Endothelial cell of umbilical vein (primary cell): ENCODE results near the gene HOXA9. TPM values are rescaled to one million over a fixed set of nuclear protein-coding genes. Genes with fewer than 3 reads are reported as not detected.
A peak's percentile ranks its signal among the peaks of the same experiment; 100 is the strongest.

Experiments used
- BruUV-seq: library from RNA; stranded (reverse); fragments of 400-500 nt; replicated peaks from 2 replicates; lab custom pipeline; 2021; lab: Mats Ljungman, UMichigan
- CTCF ChIA-PET: fragments of 300-600, 350-600 bp; sonication (Branson Sonifier 250); formaldehyde crosslinking; loops from one replicate; lab custom pipeline; 2021; ENCODE audit warnings: antibody characterized with exemption, inconsistent platforms; lab: Charles Lee
- POLR2A ChIA-PET: fragments of 300-600, 350-600 bp; sonication (Branson Sonifier 250); formaldehyde crosslinking; loops from one replicate; lab custom pipeline; 2021; ENCODE audit warnings: antibody characterized with exemption, inconsistent platforms; lab: Charles Lee
- DNase-seq: peaks from one replicate; pipeline ENCODE4 v3.0.0-alpha.2; 2011; ENCODE audit warnings: low read depth, low spot score
- FAIRE-seq: peaks from 2 replicates; lab custom pipeline; 2011; peaks lifted over from hg19 to GRCh38; lab: Jason Lieb, UNC
- H2AFZ ChIP-seq: 2 replicates; pipeline ENCODE4 v1.6.0; 2012; ENCODE audit warnings: low read depth, low read length, control low read depth, inconsistent platforms
- H3K27ac ChIP-seq: 2 replicates; pipeline ENCODE4 v1.5.1; 2011; ENCODE audit warnings: low read depth, mild to moderate bottlenecking, control low read depth, low read length, moderate library complexity; ENCODE audit not compliant: insufficient read depth
- H3K27me3 ChIP-seq, 2 experiments: 2 replicates each; pipeline versions ENCODE4 v1.6.0 to v1.6.1; 2011; ENCODE audit warnings: low read length in 2 of 2, mixed read lengths in 1 of 2; ENCODE audit not compliant: control insufficient read depth in 2 of 2, insufficient read depth in 2 of 2
- H3K36me3 ChIP-seq, 2 experiments: 2 replicates in 1 of 2; 3 replicates in 1 of 2; pipeline ENCODE4 v1.5.1; 2011; ENCODE audit warnings: low read length in 2 of 2, mild to moderate bottlenecking in 1 of 2, moderate library complexity in 1 of 2; ENCODE audit not compliant: control insufficient read depth in 2 of 2, insufficient read depth in 2 of 2; ENCODE audit errors: extremely low read depth in 1 of 2
- H3K4me1 ChIP-seq: 3 replicates; pipeline ENCODE4 v1.5.1; 2011; ENCODE audit warnings: mild to moderate bottlenecking, low read length; ENCODE audit not compliant: control insufficient read depth, insufficient read depth; ENCODE audit errors: extremely low read depth
- H3K4me2 ChIP-seq: 2 replicates; pipeline ENCODE4 v1.6.1; 2011; ENCODE audit warnings: low read length, control low read depth, mixed read lengths; ENCODE audit not compliant: insufficient read depth
- H3K4me3 ChIP-seq, 3 experiments: fragments of 200-600 bp in 1 of 3; sonication (generic), shearing (Covaris generic) in 1 of 3; replicated peaks in 1 of 3; 2 replicates each; pipeline ENCODE4 v1.5.1; 2011 to 2016; ENCODE audit warnings: control low read depth in 3 of 3, low read length in 3 of 3, mild to moderate bottlenecking in 2 of 3, inconsistent platforms in 1 of 3, low read depth in 1 of 3, moderate library complexity in 1 of 3; ENCODE audit not compliant: insufficient read depth in 1 of 3
- H3K79me2 ChIP-seq: 2 replicates; pipeline ENCODE4 v1.6.0; 2012; ENCODE audit warnings: low read length, inconsistent platforms; ENCODE audit not compliant: control insufficient read depth, insufficient read depth
- H3K9ac ChIP-seq: replicated peaks from 2 replicates; pipeline ENCODE3; 2011; ENCODE audit warnings: low read length, control low read depth; ENCODE audit not compliant: insufficient read depth; ENCODE audit errors: extremely low read depth
- H3K9me1 ChIP-seq: replicated peaks from 3 replicates; pipeline ENCODE4 v1.6.0; 2011; ENCODE audit warnings: mild to moderate bottlenecking, low read length; ENCODE audit not compliant: control insufficient read depth, insufficient read depth; ENCODE audit errors: extremely low read depth
- H3K9me3 ChIP-seq: replicated peaks from 2 replicates; pipeline ENCODE4 v1.5.1; 2012; ENCODE audit warnings: low read length, inconsistent platforms; ENCODE audit not compliant: control insufficient read depth, insufficient read depth
- H4K20me1 ChIP-seq: replicated peaks from 2 replicates; pipeline ENCODE3; 2011; ENCODE audit warnings: mild to moderate bottlenecking, low read length; ENCODE audit not compliant: control insufficient read depth, insufficient read depth; ENCODE audit errors: extremely low read depth
- FOS ChIP-seq: IDR thresholded peaks from 2 replicates; pipeline ENCODE4 v1.6.1; 2011; ENCODE audit warnings: mild to moderate bottlenecking, low read length, moderate library complexity, borderline replicate concordance; ENCODE audit not compliant: insufficient read depth
- GATA2 ChIP-seq: IDR thresholded peaks from 2 replicates; pipeline ENCODE4 v1.7.0; 2011; ENCODE audit warnings: low read depth, mild to moderate bottlenecking, moderate library complexity, mixed read lengths, low read length; ENCODE audit not compliant: insufficient read length, insufficient read depth
- JUN ChIP-seq: IDR thresholded peaks from 2 replicates; pipeline ENCODE4 v1.6.1; 2011; ENCODE audit warnings: borderline replicate concordance, low read depth; ENCODE audit not compliant: insufficient read length, insufficient read depth
- POLR2A ChIP-seq: IDR thresholded peaks from 2 replicates; pipeline ENCODE4 v1.6.1; 2012; ENCODE audit warnings: low read depth, mild to moderate bottlenecking, control low read depth, low read length
- POLR2AphosphoS5 ChIP-seq: IDR thresholded peaks from 2 replicates; pipeline ENCODE4 v1.6.1; 2012; ENCODE audit warnings: low read depth, mild to moderate bottlenecking, control low read depth, low read length, moderate library complexity; ENCODE audit not compliant: insufficient read depth
- dilution Hi-C: fragments of 300-500 bp; cut with MboI; formaldehyde crosslinking; loops from one replicate; pipeline ENCODE4 v1.15.0; 2019; ENCODE audit warnings: low sequenced_read_pairs; ENCODE audit not compliant: extremely low pct_ligation_motif_present
- intact Hi-C: fragments of 100-400 bp; cut with micrococcal nuclease; formaldehyde crosslinking; loops from one replicate; pipeline ENCODE4 v1.10.0; 2022
- microRNA counts: library from miRNA; unstranded; fragments of <30 nt; microRNA quantifications from one replicate; lab custom pipeline; 2016
- microRNA-seq: library from miRNA; unstranded; fragments of <30 nt; microRNA quantifications from one replicate; pipeline ENCODE4 v1.2.0, GENCODE V29; 2021; ENCODE audit warnings: borderline number of aligned reads, borderline replicate concordance
- polyA plus RNA-seq, 4 experiments: library from polyadenylated mRNA; depleted of rRNA in 3 of 4; stranded (reverse) in 3 of 4; unstranded in 1 of 4; fragments of >200 nt; gene quantifications; 2 replicates each; pipeline versions ENCODE4 v1.2.1 to v1.2.3, GENCODE V29; 2011 to 2012; ENCODE audit warnings: missing spikeins in 1 of 4
- small RNA-seq: library from RNA; depleted of rRNA; stranded (forward); fragments of <200 nt; gene quantifications from one replicate; pipeline ENCODE3, GENCODE V24; 2012; ENCODE audit warnings: low replicate concordance, low read depth; ENCODE audit not compliant: insufficient read depth, insufficient read length
- total RNA-seq: library from RNA; stranded (reverse); gene quantifications from 2 replicates; pipeline ENCODE4 v1.2.3, GENCODE V29; 2021
- TF ChIP-seq, protein P1 (sequence below), 2 donors: IDR thresholded peaks; 1 replicate in 1 of 2; 2 replicates in 1 of 2; pipeline ENCODE4 v1.5.1; 2011; ENCODE audit warnings: low read length in 2 of 2, mild to moderate bottlenecking in 2 of 2, moderate library complexity in 2 of 2, control low read depth in 1 of 2, inconsistent platforms in 1 of 2, low read depth in 1 of 2; ENCODE audit not compliant: insufficient read depth in 1 of 2; ENCODE audit errors: extremely low read depth in 1 of 2

Gene HOXA9
- total and polyA plus RNA-seq, 2 donors (not counting 3 experiments of a cell fraction or from before 2014, with no cell fraction given), result 47.2 to 61.6 TPM

- peak overlapping the region; percentile 55 to 84 (median 72) for H3K4me3 ChIP-seq
- H3K27me3 ChIP-seq, result no peaks in the 10 kb centered on the region
- H3K36me3 ChIP-seq, result peaks cover 0 to 5% of the 10 kb centered on the region in 2 experiments
- H3K9me1 ChIP-seq, result no peaks in the 10 kb centered on the region
- TF ChIP-seq FOS (peak; percentile 39), POLR2AphosphoS5 (peak; percentile 93), POLR2A (peak; percentile 85), JUN (no peak), GATA2 (peak; percentile 70)
- TF ChIP-seq, protein P1, sequence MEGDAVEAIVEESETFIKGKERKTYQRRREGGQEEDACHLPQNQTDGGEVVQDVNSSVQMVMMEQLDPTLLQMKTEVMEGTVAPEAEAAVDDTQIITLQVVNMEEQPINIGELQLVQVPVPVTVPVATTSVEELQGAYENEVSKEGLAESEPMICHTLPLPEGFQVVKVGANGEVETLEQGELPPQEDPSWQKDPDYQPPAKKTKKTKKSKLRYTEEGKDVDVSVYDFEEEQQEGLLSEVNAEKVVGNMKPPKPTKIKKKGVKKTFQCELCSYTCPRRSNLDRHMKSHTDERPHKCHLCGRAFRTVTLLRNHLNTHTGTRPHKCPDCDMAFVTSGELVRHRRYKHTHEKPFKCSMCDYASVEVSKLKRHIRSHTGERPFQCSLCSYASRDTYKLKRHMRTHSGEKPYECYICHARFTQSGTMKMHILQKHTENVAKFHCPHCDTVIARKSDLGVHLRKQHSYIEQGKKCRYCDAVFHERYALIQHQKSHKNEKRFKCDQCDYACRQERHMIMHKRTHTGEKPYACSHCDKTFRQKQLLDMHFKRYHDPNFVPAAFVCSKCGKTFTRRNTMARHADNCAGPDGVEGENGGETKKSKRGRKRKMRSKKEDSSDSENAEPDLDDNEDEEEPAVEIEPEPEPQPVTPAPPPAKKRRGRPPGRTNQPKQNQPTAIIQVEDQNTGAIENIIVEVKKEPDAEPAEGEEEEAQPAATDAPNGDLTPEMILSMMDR (IDR thresholded peaks at IDR 0.05; ENCODE audit: extremely low read depth in 1 of 2, insufficient read depth in 1 of 2, low read depth in 1 of 2, low read length in 2 of 2), result no peak
- no peaks in the 10 kb centered on the region for H3K9me3 ChIP-seq
- POLR2A ChIA-PET, result interaction anchor here (1.3 kb wide), 1 partner anchor 16 kb away, joined by 7 read pairs; no protein-coding TSS in a partner anchor
- H4K20me1 ChIP-seq, result no peaks in the 10 kb centered on the region
- BruUV-seq, result no TSS peak
- peak overlapping the region; percentile 96 for H3K27ac ChIP-seq
- H3K79me2 ChIP-seq, result peaks cover 79% of the 10 kb centered on the region
- peak overlapping the region; percentile 80 for H3K9ac ChIP-seq
- H3K4me2 ChIP-seq, result peak overlapping the region; percentile 97
- H2AFZ ChIP-seq, result no peak overlapping the region
- peak; percentile 92 for DNase-seq
- intact Hi-C loops, result loop anchor here (10.0 kb wide), 1 partner anchor 958 kb away; the partner anchor contains the start of gene NFE2L3
- FAIRE-seq, result peak; percentile 92
- dilution Hi-C loops, result no loop called here
- H3K4me1 ChIP-seq, result peaks cover 72% of the 10 kb centered on the region
- CTCF ChIA-PET, result interaction anchor here (1.0 to 6.6 kb wide), 7 partner anchors 8 to 744 kb away, joined by 3 to 62 read pairs (median 5); partner anchors contain the start of gene HOXA1
Observed at GRCh38 chr7:27112955-27113949, 52.1 kb downstream of the HOXA9 start.

MicroRNAs within 50 kb of the gene (microRNA counts, 767-probe panel; counts per million panel counts)
- microRNA hsa-miR-196b-5p (lab: Ali Mortazavi, UCI), result 723 counts per million, percentile 96 among the panel's probes with 10 or more counts

Small RNAs within 50 kb of the gene (microRNA-seq; reads per million reads assigned to microRNA genes)
- 5,893 reads per million, percentile 95 among the genes with 10 or more reads in this experiment for gene MIR196B

Small RNAs within 50 kb of the gene (small RNA-seq; reads per million reads assigned to genes)
- gene AC004080.5, result not detected
- not detected for gene RF02140
- not detected for gene RF02141

Other genes starting within 250 kb of the HOXA9 start
- 1.5 and 2.4 TPM in 2 replicates for gene HOXA1, start 69.5 kb downstream of the HOXA9 start, total RNA-seq
- gene HOXA1, start 69.5 kb downstream of the HOXA9 start, polyA plus RNA-seq, result 1.2 and 1.5 TPM in 2 replicates
- 2.2 and 2.3 TPM in 2 replicates for gene HOXA2, start 62.9 kb downstream of the HOXA9 start, total RNA-seq
- gene HOXA2, start 62.9 kb downstream of the HOXA9 start, polyA plus RNA-seq, result 1.6 and 1.9 TPM in 2 replicates
- gene HOXA4, start 34.8 kb downstream of the HOXA9 start, total RNA-seq, result 7.5 and 8.1 TPM in 2 replicates
- gene HOXA4, start 34.8 kb downstream of the HOXA9 start, polyA plus RNA-seq, result 4.9 and 5.8 TPM in 2 replicates
- 18.8 and 21.4 TPM in 2 replicates for gene HOXA5, start 21.9 kb downstream of the HOXA9 start, total RNA-seq
- 18.6 and 22.1 TPM in 2 replicates for gene HOXA5, start 21.9 kb downstream of the HOXA9 start, polyA plus RNA-seq
- gene HOXA6, start 17.8 kb downstream of the HOXA9 start, total RNA-seq, result 17.9 and 20.7 TPM in 2 replicates
- gene HOXA6, start 17.8 kb downstream of the HOXA9 start, polyA plus RNA-seq, result 7.8 and 10.0 TPM in 2 replicates
- gene HOXA3, start 13.0 kb downstream of the HOXA9 start, total RNA-seq, result 12.0 and 14.0 TPM in 2 replicates
- gene HOXA3, start 13.0 kb downstream of the HOXA9 start, polyA plus RNA-seq, result 4.2 and 4.7 TPM in 2 replicates
- 15.6 and 18.5 TPM in 2 replicates for gene HOXA7, start 8.9 kb downstream of the HOXA9 start, total RNA-seq
- gene HOXA7, start 8.9 kb downstream of the HOXA9 start, polyA plus RNA-seq, result 16.9 and 18.1 TPM in 2 replicates
- 24.4 and 27.6 TPM in 2 replicates for gene HOXA10, start 8.8 kb upstream of the HOXA9 start, total RNA-seq
- 23.7 and 30.3 TPM in 2 replicates for gene HOXA10, start 8.8 kb upstream of the HOXA9 start, polyA plus RNA-seq
- 15.2 and 16.7 TPM in 2 replicates for gene HOXA11, start 19.7 kb upstream of the HOXA9 start, total RNA-seq
- gene HOXA11, start 19.7 kb upstream of the HOXA9 start, polyA plus RNA-seq, result 10.4 and 10.8 TPM in 2 replicates
- 0.09 and 0.22 TPM in 2 replicates for gene HOXA13, start 34.6 kb upstream of the HOXA9 start, total RNA-seq
- 0.02 TPM in 1 of 2 replicates, not detected in the other for gene HOXA13, start 34.6 kb upstream of the HOXA9 start, polyA plus RNA-seq
- not detected in 2 replicates for gene EVX1, start 77.3 kb upstream of the HOXA9 start, total RNA-seq
- gene EVX1, start 77.3 kb upstream of the HOXA9 start, polyA plus RNA-seq, result not detected in 2 replicates